ENCODE measurements around the gene KDM2B. TPM values are rescaled to one million over a fixed set of nuclear protein-coding genes. Genes with fewer than 3 reads are reported as not detected.

The KDM2B gene
- total and polyA plus RNA-seq, 2 of the 8 experiments (the other 6 are each of a cell fraction or from before 2014, with no cell fraction given): 111 to 162 TPM

DNA sequence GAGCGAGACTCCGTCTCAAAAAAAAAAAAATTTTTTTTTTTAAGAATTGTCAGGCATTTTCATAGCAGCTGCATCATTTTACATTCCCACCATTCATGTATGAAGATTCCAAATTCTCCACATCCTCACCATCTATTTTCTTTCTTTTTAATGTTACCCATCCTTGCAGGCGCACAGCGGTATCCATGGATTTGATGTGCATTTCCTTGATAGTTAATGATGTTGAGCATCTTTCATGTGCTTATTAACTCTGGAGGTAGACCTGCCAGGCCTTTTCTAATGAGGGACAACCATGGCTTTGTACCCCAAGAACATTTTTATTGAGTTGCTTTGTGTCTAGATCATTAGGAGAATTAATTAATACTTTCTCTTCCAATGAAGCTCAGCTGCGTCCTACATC is 182.5 kb downstream of the KDM2B start (continued):
- TF ChIP-seq MAFK (IDR thresholded peaks at IDR 0.05; ENCODE audit: low read depth, low read length): no peak
- no peak for TF ChIP-seq BRCA1 (IDR thresholded peaks at IDR 0.05; ENCODE audit: low read depth, low read length)
- TF ChIP-seq TAF1 (IDR thresholded peaks at IDR 0.05; ENCODE audit: low read depth, low read length): no peak
- TF ChIP-seq SP4 (IDR thresholded peaks at IDR 0.05; ENCODE audit: low read length): no peak
- TF ChIP-seq, protein P1, sequence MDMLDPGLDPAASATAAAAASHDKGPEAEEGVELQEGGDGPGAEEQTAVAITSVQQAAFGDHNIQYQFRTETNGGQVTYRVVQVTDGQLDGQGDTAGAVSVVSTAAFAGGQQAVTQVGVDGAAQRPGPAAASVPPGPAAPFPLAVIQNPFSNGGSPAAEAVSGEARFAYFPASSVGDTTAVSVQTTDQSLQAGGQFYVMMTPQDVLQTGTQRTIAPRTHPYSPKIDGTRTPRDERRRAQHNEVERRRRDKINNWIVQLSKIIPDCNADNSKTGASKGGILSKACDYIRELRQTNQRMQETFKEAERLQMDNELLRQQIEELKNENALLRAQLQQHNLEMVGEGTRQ (IDR thresholded peaks at IDR 0.05; ENCODE audit: low read length): no peak
- TF ChIP-seq CTBP2 (IDR thresholded peaks at IDR 0.05; ENCODE audit: borderline replicate concordance, insufficient read depth, insufficient read length, low read length): no peak
